Hematopoietic multipotent progenitor cell (in vitro differentiated cells): ENCODE measurements around the gene ARHGAP28. TPM values are rescaled to one million over a fixed set of nuclear protein-coding genes. Genes with fewer than 3 reads are reported as not detected.
A peak's percentile ranks its signal among the peaks of the same experiment; 100 is the strongest.

Experiments used
- DNase-seq, 3 donors: peaks; one replicate each; pipeline ENCODE4 v3.0.0-alpha.2; 2011 to 2015; ENCODE audit warnings: low read depth in 2 of 3, low spot score in 2 of 3
- total RNA-seq: library from RNA; depleted of rRNA; stranded (reverse); fragments of >200 nt; gene quantifications from one replicate; pipeline ENCODE4 v1.2.3, GENCODE V29; 2012

Gene ARHGAP28
- total RNA-seq: under 0.01 TPM

- peak in 2 of 3 donors; percentile 61 to 71 for DNase-seq
Measured at GRCh38 chr18:6729247-6730091, at the start of gene ARHGAP28. ARHGAP28 (plus strand) TSS chr18:6729716; CDS start chr18:6729822, 106 bp downstream.

- no peak for DNase-seq
Measured at GRCh38 chr18:6681331-6681875, 48.1 kb upstream of the ARHGAP28 start.

- no peak for DNase-seq
Measured at GRCh38 chr18:6682437-6683111, 46.9 kb upstream of the ARHGAP28 start.

DNA sequence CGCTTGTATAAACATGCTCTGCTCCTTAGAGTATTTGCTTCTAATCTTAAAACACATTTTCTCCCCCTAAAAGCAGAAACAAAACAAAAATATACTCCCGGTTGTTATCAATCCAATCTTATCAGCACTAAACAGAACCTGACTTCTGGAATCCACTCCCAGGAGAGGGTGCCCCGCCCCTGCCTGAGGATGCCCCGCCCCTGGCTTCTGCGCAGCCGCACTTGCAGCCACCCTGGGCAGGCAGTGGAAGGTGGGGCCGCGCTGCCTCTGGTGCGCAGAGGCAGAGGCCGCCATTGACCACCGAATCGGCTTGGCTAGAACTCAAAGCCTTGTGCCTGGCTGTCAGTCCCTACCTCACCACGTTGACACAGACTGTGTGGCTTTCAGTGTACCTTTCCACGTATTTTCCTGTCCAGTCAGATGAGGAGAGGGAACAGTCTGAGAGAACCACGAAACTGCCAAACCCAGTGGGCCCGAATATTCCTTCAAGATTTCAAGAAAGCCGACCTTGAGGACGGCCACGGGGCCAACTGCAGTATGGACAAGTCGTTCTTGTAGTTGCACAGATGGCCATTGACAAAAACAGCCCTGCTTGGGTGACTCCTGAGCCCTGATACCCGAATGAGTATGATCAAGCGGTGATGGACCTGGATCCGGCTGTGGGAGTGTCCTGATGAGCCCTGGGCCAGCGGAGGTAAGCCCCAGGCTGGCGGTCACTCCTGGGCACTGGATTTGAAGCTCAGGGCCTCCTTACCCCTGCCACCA lies 46.2 kb upstream of the ARHGAP28 start:
- DNase-seq: no peak

DNA sequence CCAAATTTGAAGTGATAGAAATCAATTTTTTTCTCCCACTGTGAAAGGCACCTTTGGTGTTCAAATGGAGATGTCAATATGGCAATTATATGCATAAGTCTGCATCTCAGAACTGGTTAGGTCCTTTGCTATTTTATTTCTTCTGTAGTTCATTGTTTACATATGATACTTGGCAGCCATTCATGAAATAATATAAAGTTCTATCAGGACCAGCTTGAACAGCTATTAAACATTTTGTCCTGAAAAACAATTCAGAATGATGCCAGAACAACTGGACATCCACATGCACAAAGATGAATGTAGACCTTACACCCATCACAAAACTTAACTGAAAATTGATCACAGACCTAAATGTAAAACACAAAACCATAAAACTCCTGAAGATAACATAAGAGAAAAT lies 41.8 kb upstream of the ARHGAP28 start:
- no peak for DNase-seq

GRCh38 chr18:6708890-6709289 lies 20.6 kb upstream of the ARHGAP28 start:
- DNase-seq: no peak

DNA sequence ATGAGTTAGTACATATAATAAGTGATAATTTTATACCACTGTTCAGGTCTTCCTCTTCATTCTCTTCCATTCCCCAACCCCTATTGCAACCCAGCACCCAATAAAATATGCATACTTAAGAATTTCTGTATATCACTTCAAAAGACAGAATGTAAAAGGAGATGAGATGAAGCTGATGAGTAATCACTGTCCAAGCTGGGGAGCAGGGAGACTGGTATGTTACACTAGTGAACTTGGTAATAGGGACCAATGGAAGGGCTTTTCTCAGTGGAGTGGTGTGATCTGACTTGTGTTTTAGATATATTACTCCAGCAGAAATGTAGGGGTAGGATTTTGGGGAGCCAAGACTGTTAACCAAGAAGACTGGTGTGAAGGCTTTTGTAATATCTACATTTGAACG lies 18.0 kb upstream of the ARHGAP28 start:
- no peak for DNase-seq

DNA sequence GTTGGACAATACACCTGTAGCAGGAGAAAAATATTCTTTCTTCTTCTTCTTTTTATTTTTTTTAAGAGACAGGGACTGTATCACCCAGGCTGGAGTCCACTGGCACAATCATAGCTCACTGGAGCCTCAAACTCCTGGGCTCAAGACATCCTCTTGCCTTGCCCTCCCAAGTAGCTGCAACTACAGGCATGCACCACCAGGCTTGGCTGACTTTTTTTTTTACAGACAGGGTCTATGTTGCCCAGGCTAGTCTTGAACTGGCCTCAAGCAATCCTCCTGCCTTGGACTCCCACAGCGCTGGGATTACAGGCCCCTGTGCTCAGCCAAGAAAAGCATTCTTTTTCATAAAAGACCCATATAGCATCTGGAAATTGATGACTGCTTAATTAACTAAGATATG lies 17.1 kb upstream of the ARHGAP28 start:
- no peak for DNase-seq

- no peak for DNase-seq
Measured at GRCh38 chr18:6714010-6714409, 15.5 kb upstream of the ARHGAP28 start.

GRCh38 chr18:6718267-6718666 lies 11.2 kb upstream of the ARHGAP28 start:
- no peak for DNase-seq

DNA sequence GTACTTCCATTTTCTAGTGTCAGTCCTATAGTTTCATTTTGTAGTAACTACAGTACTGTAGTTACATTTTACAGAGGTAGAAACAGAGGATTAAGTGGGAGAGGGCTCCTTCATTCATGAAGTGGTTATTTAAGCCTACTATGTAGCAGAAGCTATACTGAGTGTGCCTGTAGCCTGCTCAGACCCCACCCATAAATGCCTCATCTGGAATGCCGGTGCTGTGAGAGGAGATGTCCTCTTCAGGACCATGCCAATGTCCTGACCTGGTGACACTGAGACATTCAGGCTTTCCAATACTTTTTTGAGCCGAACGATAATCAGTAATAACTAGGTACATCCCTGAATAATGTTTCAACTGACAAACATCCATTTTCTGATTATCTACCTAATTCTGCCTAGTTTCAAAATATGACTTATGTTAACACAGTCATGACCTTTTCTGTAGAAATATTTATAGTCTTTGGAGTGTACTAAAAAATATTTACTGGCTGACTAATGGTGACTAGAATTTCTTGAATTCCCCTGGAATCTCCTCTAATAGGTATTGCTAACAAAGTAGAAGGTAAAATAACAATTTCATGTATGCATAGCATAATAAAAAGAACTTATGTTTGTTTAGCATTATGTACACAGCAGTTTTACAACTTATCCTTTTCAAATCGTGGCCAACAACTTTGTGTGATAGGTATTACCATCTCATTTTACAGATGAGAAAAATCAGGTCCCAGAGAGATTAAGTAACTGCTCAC lies 10.2 kb upstream of the ARHGAP28 start:
- no peak for DNase-seq

- DNase-seq: no peak
Measured at GRCh38 chr18:6719910-6720683, 9.4 kb upstream of the ARHGAP28 start.

- DNase-seq: no peak
Measured at GRCh38 chr18:6721755-6722154, 7.8 kb upstream of the ARHGAP28 start.

DNA sequence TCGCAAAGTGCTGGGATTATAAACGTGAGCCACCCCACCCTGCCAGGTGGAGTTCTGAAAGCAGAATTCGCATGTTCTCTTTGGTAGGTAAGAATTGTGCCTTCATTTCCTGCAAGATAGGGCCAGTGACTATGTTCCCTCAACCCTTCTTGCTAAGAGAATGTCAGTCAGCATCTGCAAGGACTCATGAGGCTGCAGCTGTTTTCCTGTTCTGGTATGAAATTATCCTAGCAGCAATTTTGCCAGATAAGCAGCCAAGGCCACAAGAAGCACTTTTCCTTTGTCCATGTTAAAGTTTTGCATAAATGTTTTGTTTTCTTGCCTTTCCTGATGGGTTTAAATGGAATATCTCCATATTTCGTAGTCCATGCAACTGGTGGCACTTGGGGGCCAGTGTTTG lies 6.8 kb upstream of the ARHGAP28 start:
- DNase-seq: no peak

GRCh38 chr18:6724331-6724730 lies 5.2 kb upstream of the ARHGAP28 start:
- DNase-seq: no peak

GRCh38 chr18:6728331-6728730 lies 1.2 kb upstream of the ARHGAP28 start:
- DNase-seq: no peak

GRCh38 chr18:6728809-6729246 lies 688 bp upstream of the ARHGAP28 start:
- no peak for DNase-seq

GRCh38 chr18:6730416-6731221 lies 1.1 kb downstream of the ARHGAP28 start:
- DNase-seq: no peak

DNA sequence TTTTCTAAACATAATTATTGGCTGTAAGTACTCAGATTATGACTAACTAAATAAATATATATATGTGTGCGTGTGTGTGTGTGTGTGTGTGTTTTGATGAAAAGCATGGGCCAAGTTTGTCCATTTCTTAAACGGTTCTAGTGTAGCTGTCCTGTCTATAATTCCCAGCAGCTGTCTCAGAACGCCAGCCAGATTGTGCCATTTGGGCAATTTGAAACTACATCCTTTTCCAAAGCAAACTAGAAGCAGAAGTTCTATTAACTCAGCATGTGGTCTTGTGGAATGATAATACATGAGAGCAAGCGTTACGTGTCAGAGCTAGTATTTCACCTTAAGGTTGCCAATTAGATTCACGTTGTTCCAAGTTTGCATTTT lies 1.7 kb downstream of the ARHGAP28 start:
- DNase-seq: no peak
